GM13976 (cell line): ENCODE results near the gene NPEPPS.
A peak's percentile ranks its signal among the peaks of the same experiment; 100 is the strongest.

Experiments used
- DNase-seq: peaks from one replicate; pipeline ENCODE4 v3.0.0; 2012; ENCODE audit warnings: low spot score
- CTCF ChIP-seq: IDR thresholded peaks from 2 replicates; pipeline ENCODE4 v1.5.1; 2012; ENCODE audit warnings: borderline replicate concordance, mild to moderate bottlenecking; ENCODE audit not compliant: insufficient read depth; ENCODE audit errors: extremely low read depth, missing control alignments, control extremely low read depth
- in situ Hi-C: fragments of 300-500 bp; cut with MboI; formaldehyde crosslinking; loops from one replicate; pipeline ENCODE4 v1.12.0; 2022; ENCODE audit warnings: low sequenced_read_pairs, mixed read lengths, inconsistent platforms; ENCODE audit not compliant: unreplicated experiment

Gene NPEPPS

GRCh38 chr17:47650525-47651522 is 119.9 kb downstream of the NPEPPS start:
- in situ Hi-C loops, result no loop called here
- TF ChIP-seq CTCF, result no peak
- peak; percentile 94 for DNase-seq

- no peak for TF ChIP-seq CTCF
- in situ Hi-C loops, result no loop called here
- DNase-seq, result no peak
Observed at GRCh38 chr17:47651704-47652103, 120.8 kb downstream of the NPEPPS start.

GRCh38 chr17:47652570-47652969 is 121.7 kb downstream of the NPEPPS start:
- no peak for DNase-seq
- no peak for TF ChIP-seq CTCF
- in situ Hi-C loops, result no loop called here

- in situ Hi-C loops, result no loop called here
- no peak for TF ChIP-seq CTCF
- no peak for DNase-seq
Observed at GRCh38 chr17:47653442-47653841, 122.5 kb downstream of the NPEPPS start.

GRCh38 chr17:47654991-47655390 is 124.1 kb downstream of the NPEPPS start:
- no peak for DNase-seq
- no peak for TF ChIP-seq CTCF
- in situ Hi-C loops, result no loop called here

- peak; percentile 35 for DNase-seq
- TF ChIP-seq CTCF, result no peak
- in situ Hi-C loops, result no loop called here
Observed at GRCh38 chr17:47660064-47660492, 129.2 kb downstream of the NPEPPS start.
